GM19035 (cell line): Measurements from ENCODE around the gene RABGAP1.

Experiments used
- ATAC-seq: cut with Tn5 transposase; IDR thresholded peaks from one replicate; pipeline ENCODE4 v1.9.1; 2021; ENCODE audit not compliant: unreplicated experiment

Gene RABGAP1

GRCh38 chr9:123074628-123075027 lies 133.8 kb downstream of the RABGAP1 start:
- ATAC-seq, result no peak

DNA sequence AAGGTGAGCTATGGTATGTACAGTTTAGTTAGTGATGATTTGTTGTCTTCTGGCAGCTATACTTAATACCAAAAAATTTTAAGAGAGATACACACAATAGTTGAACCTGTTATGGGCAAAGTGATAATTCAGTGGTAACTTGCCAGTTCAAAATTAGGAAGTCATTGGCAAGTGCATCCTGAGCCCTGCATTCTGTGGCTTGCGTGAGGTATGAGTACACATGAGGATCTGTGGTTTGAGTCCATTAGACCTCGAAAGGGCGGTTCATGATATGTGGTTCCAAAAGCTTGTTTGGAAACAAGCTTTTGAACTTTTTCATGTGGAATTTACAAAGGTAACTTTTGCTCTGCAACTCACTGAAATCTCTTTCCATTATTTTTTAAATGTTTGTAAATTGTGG lies 139.6 kb downstream of the RABGAP1 start:
- no peak for ATAC-seq

- no peak for ATAC-seq
Observed at GRCh38 chr9:123081824-123082223, 141.0 kb downstream of the RABGAP1 start.

GRCh38 chr9:123083680-123084079 lies 142.9 kb downstream of the RABGAP1 start:
- ATAC-seq, result no peak

DNA sequence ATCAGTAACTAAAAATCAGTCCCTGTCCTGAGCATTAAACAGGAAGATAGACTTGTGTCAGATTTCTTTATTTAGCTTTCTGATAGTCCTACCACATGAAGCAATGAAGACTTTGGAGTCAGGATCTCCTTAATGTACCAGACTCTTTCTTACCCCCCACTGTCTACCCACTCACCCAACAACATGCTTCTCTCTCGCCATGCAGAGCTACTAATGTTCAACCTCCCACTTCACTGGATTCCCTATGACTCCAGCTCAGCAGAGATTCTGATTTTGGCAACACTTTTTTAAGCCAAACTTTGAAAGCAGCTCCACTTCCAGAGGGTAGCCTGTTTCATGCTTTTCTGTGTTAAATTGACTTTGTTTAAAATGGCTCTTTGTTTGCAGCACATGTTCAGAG lies 143.4 kb downstream of the RABGAP1 start:
- ATAC-seq, result no peak

DNA sequence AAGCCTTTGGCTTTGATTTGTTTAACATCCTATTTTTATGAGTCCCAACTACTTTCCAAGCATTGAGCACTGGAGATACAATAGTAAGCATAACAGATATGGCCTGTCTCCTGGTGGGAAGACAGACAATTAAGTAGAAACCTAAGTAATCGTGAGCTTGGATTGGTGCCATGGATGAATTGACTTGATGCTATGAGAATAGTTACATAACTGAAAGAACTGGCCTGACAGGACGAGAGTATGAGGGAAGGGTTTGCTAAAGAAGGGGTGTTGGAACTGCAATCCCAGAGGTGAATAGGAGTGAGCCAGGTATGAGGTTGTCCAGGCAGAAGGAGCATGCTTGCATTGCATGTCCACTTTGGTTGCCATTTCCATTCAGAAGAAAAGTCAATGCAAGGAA lies 145.1 kb downstream of the RABGAP1 start:
- ATAC-seq, result no peak

DNA sequence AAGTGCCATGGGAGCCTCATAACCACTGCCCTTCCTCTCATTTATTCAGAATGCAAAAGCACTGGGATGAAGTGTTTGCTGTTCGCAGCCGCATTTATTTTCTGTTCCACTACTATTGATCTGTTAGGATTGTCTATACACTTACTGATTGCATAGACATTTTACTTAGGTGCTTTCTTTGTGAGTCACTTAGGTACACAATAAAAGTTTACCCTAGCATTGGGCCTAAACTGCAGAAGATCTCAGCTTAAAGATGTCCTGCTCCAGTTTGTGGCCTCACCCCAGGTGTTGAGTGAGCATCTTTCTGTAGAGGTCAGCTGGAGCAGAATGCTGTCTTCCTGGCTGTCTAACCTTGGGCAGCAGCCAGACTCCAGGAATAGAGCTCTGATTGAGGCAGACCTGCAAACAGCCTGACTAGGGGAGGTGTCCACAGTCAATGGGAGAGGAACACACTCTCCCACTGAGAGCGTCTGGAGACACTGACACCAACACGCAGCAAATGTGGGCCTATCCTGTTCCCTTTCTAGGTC lies 146.6 kb downstream of the RABGAP1 start:
- no peak for ATAC-seq

- ATAC-seq, result no peak
Observed at GRCh38 chr9:123089040-123089439, 148.2 kb downstream of the RABGAP1 start.

DNA sequence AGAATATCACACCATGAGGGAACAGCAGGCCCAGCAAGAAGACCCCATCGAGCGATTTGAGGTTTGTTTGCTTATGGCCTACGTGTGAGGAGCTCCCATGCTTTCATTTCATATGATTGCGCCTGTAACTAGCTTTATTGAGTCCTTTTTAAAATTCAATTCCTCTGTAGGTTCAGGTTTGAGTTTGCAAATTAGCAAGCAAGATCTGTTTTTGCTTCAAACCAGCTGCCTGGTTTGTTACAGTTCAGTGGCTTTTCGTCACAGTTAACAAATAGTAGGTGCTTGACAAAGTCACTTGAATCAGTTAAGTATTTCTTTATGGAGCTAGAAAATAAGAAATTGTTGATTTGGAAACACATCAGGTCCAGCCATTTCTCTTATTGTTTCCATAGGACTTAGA lies 149.0 kb downstream of the RABGAP1 start:
- ATAC-seq, result no peak

DNA sequence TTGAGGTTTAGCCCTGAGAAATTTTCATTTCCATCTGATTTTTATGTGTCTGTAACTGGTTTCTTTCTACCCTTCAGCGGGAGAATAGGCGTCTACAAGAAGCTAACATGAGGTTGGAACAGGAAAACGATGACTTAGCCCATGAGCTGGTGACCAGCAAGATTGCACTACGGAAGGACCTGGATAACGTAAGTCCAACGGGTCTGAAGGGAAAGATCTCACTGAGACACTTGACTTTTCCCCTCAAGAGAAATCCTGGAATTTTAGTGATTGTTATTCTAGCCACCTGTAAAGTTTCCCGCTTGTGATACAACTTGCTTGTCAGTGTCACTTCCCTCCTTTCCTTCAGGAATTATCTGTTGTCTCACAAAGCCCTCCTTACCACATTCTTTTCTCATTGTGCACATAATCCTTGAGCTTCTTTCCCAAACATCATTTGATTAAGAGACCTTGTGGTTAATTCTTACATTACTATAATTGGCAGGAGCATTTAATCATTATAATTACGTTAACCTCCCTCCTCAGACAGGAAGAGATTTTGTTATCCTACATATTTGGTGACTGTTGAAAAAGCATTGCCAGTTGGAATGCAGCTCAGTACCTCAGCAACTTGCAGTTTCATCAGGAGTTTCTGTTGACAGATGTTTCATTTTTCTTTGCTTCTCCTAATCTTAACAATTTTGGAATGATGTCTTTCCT lies 149.5 kb downstream of the RABGAP1 start:
- ATAC-seq, result no peak

DNA sequence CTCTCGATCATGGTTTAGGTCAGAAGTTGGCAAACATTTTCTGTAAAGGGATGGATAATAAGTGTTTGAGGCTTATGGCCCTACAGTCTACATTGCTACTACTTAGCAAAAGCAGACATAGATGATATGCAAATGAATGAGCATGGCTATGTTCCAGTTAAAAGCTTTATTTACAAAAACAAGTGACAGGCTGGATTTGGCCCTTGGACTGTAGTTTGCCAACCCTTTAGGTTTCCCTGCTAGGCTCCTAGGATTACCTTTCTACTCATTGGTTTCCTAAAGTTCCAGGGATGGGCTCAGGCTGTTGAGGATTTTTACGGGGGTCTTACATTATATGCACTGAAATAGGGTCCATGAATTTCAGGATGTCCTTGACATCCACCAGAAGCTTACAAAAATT lies 150.1 kb downstream of the RABGAP1 start:
- ATAC-seq, result no peak

DNA sequence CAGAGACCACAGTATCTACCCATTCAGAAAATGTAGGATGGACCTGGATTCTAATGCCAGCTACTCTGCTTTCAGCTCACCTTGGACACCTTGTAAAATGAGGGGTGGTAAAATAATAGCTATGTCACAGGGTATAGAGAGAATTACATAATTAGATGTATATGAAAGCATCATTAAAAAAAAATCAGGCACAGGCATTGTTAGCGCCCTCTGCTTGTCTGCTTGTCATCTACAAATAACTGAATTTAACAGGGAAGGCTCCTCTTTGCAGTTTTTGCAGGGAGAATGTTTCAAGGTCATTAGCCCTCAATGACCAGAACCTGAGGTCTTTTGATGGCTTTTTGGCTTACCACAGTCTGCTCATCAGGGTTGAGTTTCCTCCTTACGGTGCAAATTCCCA lies 150.6 kb downstream of the RABGAP1 start:
- ATAC-seq, result no peak

GRCh38 chr9:123093141-123093540 lies 152.3 kb downstream of the RABGAP1 start:
- ATAC-seq, result no peak

DNA sequence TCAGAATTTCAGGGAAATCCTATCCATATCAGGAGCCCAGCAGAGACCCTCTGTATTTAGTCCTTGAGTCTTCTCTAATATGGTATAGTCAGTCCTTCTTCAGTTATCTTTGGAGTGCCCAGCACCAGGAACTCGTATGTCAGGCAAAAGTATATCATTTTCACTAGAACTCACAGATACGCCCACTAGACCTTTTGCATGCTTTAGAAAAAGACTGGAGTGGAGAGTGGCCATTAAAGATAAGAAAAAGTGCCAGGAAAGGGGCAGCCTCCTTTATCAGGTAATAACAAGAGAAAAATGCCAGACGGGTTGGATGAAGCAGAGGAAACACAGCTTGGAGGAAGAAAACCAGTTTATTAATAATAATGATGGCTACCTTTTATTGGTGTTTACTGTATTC lies 156.2 kb downstream of the RABGAP1 start:
- no peak for ATAC-seq

DNA sequence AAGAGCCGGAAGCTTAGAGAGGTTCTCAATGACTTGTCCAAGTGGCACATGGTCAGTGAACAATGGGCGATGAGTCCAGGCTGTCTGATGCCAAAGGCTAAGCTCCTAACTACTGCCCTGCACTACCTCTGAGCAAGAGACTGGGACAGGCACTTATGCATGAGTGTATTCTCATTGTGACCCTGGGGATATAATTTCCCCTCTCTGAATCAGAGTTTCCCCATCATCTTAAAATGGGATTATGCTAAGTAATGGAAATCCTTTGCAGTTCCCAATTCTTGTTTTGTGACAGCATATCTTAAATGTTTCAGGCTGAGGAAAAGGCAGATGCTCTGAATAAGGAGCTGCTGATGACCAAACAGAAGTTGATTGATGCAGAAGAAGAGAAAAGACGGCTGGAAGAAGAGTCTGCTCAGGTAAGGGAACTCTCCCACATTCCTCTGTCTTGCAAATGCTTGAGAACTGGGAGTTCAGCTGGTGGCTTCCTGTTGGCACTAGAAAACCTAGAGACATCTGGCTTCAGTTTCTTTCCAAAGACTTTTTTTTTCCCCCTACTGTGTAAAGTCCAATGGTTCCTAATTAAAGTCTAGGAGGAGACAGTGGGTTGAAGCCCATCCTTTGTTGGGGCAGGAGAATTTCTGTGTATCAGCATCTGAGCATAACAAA lies 156.7 kb downstream of the RABGAP1 start:
- ATAC-seq, result no peak

GRCh38 chr9:123098096-123098459 lies 157.3 kb downstream of the RABGAP1 start:
- no peak for ATAC-seq

GRCh38 chr9:123099042-123099441 lies 158.2 kb downstream of the RABGAP1 start:
- no peak for ATAC-seq

- no peak for ATAC-seq
Observed at GRCh38 chr9:123099548-123099947, 158.7 kb downstream of the RABGAP1 start.

DNA sequence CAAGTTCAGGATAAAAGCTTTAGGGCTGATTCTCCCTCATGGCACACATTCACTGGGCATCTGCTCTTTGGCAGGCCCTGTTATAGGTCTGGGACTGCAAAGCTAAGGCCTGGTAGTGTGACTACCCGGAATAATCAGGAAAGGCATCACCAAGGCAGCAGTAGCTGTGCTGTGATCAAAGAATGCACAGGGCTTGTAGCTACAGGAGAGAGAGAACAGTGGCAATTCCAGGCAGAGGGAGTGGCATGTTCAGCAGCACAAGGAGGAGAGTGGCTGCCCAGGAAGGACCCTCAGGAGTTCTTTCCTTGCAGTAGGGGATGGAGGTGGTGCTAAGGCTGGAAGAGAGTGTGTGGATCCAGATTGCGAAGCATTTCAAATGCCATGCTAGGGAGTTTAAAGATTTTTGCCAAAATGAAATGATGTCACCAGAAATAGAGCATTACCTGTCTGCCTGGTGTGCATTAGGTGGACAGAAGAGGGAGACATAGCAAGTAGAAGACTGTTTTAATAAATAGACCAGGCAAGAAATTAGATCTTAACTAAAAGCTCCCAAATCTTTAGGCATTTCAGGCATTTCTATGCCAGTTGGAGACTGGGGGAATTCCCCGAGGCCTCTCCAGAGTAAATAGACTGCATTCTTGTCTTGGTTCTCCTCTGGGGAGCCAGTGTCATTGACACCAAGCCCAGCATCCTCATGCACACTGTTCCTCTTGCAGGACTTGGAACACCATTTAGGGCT lies 161.7 kb downstream of the RABGAP1 start:
- no peak for ATAC-seq

DNA sequence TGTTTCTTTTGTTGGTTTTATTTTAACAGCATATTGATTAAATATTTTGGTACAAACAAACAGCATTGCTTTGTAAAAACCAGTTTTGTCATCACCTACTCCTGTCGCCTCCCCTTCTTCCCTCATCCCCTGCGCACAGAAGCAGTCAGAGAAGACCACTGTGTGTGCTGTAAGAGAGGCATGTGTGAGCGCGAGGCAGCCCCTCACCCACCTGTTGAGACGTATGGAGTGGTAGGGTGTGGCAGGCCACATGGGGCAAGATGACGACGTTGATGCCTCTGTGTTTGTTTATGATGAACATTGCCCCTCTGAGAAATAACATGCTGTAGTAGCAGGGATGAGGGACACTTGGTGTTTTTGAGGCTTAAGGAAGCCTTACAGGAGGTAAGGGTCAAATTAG lies 164.0 kb downstream of the RABGAP1 start:
- ATAC-seq, result no peak

- ATAC-seq, result no peak
Observed at GRCh38 chr9:123105490-123105889, 164.7 kb downstream of the RABGAP1 start.
